IMR-90 (cell line): ENCODE measurements around the gene ADAMTSL5. TPM values are rescaled to one million over a fixed set of nuclear protein-coding genes. Genes with fewer than 3 reads are reported as not detected.

Experiments
- ATAC-seq: fragments of 200-7000 bp; cut with Tn5 transposase; 2 replicates; pipeline ENCODE4 v1.9.1; 2020; ENCODE audit warnings: low read depth, mild to moderate bottlenecking, moderate library complexity
- BruUV-seq: library from RNA; stranded (reverse); fragments of 400-500 nt; replicated peaks from 2 replicates; lab custom pipeline; 2021; lab: Mats Ljungman, UMichigan
- CTCF ChIA-PET: fragments of 300-600 bp; formaldehyde crosslinking; extraction: SDS; loops from one replicate; lab custom pipeline; 2021; ENCODE audit warnings: antibody characterized with exemption; lab: Yijun Ruan, JAX
- POLR2A ChIA-PET: fragments of 300-600 bp; sonication (Branson Sonifier 250); formaldehyde crosslinking; loops from one replicate; lab custom pipeline; 2022; ENCODE audit warnings: antibody characterized with exemption; ENCODE audit not compliant: unreplicated experiment; lab: Charles Lee
- DNase-seq: peaks from one replicate; pipeline ENCODE4 v3.0.0; 2013
- H2AFZ ChIP-seq: replicated peaks from 2 replicates; pipeline ENCODE3; 2013; ENCODE audit warnings: low read length, mild to moderate bottlenecking; ENCODE audit not compliant: poor library complexity
- H2AK5ac ChIP-seq: 2 replicates; pipeline ENCODE4 v1.6.1; 2013; ENCODE audit warnings: low read depth, low read length, inconsistent platforms
- H2AK9ac ChIP-seq: replicated peaks from 2 replicates; pipeline ENCODE3; 2013; ENCODE audit warnings: mild to moderate bottlenecking, low read depth, low read length, moderate library complexity; ENCODE audit not compliant: poor library complexity
- H2BK120ac ChIP-seq: 2 replicates; pipeline ENCODE4 v1.6.1; 2013; ENCODE audit warnings: low read depth, low read length, inconsistent platforms
- H2BK15ac ChIP-seq: 3 replicates; pipeline ENCODE4 v1.6.1; 2013; ENCODE audit warnings: low read depth, low read length, inconsistent platforms
- H2BK20ac ChIP-seq: 2 replicates; pipeline ENCODE4 v1.6.1; 2013; ENCODE audit warnings: low read depth, mild to moderate bottlenecking, inconsistent platforms, low read length, moderate library complexity
- H2BK5ac ChIP-seq: 2 replicates; pipeline ENCODE4 v1.6.1; 2013; ENCODE audit warnings: mild to moderate bottlenecking, low read depth, low read length, inconsistent platforms; ENCODE audit not compliant: poor library complexity, severe bottlenecking
- H3K14ac ChIP-seq: replicated peaks from 2 replicates; pipeline ENCODE4 v1.6.1; 2013; ENCODE audit warnings: low read depth, low read length, inconsistent platforms
- H3K18ac ChIP-seq: 2 replicates; pipeline ENCODE4 v1.6.1; 2013; ENCODE audit warnings: low read depth, low read length, control low read depth
- H3K23ac ChIP-seq: 2 replicates; pipeline ENCODE4 v1.6.1; 2013; ENCODE audit warnings: low read depth, low read length, inconsistent platforms
- H3K27ac ChIP-seq: 2 replicates; pipeline ENCODE4 v1.5.1; 2013; ENCODE audit warnings: mild to moderate bottlenecking, control low read depth, low read length; ENCODE audit not compliant: insufficient read depth
- H3K27me3 ChIP-seq: 2 replicates; pipeline ENCODE4 v1.6.1; 2013; ENCODE audit warnings: low read length; ENCODE audit not compliant: control insufficient read depth, insufficient read depth
- H3K36me3 ChIP-seq: 2 replicates; pipeline ENCODE4 v1.6.1; 2013; ENCODE audit warnings: low read length, mixed read lengths; ENCODE audit not compliant: control insufficient read depth, insufficient read depth
- H3K4ac ChIP-seq: 2 replicates; pipeline ENCODE4 v1.6.1; 2013; ENCODE audit warnings: low read depth, low read length, inconsistent platforms
- H3K4me1 ChIP-seq: 2 replicates; pipeline ENCODE4 v1.6.1; 2013; ENCODE audit warnings: low read length, mixed read lengths; ENCODE audit not compliant: control insufficient read depth, insufficient read depth
- H3K4me2 ChIP-seq: 2 replicates; pipeline ENCODE4 v1.6.1; 2013; ENCODE audit warnings: low read depth, mild to moderate bottlenecking, control low read depth, low read length, moderate library complexity
- H3K4me3 ChIP-seq: 2 replicates; pipeline ENCODE4 v1.5.1; 2013; ENCODE audit warnings: low read depth, mild to moderate bottlenecking, control low read depth, low read length, moderate library complexity; ENCODE audit not compliant: insufficient read depth
- H3K56ac ChIP-seq: 2 replicates; pipeline ENCODE4 v1.6.1; 2013; ENCODE audit warnings: low read length, inconsistent platforms; ENCODE audit not compliant: insufficient read depth; ENCODE audit errors: extremely low read depth
- H3K79me1 ChIP-seq, 2 experiments: 2 replicates each; pipeline ENCODE4 v1.6.1; 2013; ENCODE audit warnings: low read length in 2 of 2, inconsistent platforms in 1 of 2, low read depth in 1 of 2
- H3K9ac ChIP-seq: 2 replicates; pipeline ENCODE4 v1.6.1; 2013; ENCODE audit warnings: low read depth, low read length, control low read depth
- H3K9me1 ChIP-seq: 2 replicates; pipeline ENCODE4 v1.6.1; 2013; ENCODE audit warnings: low read length, inconsistent platforms; ENCODE audit not compliant: insufficient read depth
- H3K9me3 ChIP-seq: 2 replicates; pipeline ENCODE4 v1.6.1; 2013; ENCODE audit warnings: low read length; ENCODE audit not compliant: control insufficient read depth, insufficient read depth
- H4K20me1 ChIP-seq: 2 replicates; pipeline ENCODE4 v1.6.1; 2013; ENCODE audit warnings: low read length, inconsistent platforms; ENCODE audit not compliant: insufficient read depth
- H4K5ac ChIP-seq: 2 replicates; pipeline ENCODE4 v1.6.1; 2013; ENCODE audit warnings: mild to moderate bottlenecking, low read depth, low read length, control low read depth
- H4K8ac ChIP-seq, 2 experiments: 2 replicates each; pipeline ENCODE4 v1.6.1; 2013; ENCODE audit warnings: low read depth in 2 of 2, low read length in 2 of 2, control low read depth in 1 of 2, inconsistent platforms in 1 of 2
- H4K91ac ChIP-seq: 2 replicates; pipeline ENCODE4 v1.6.1; 2013; ENCODE audit warnings: low read depth, low read length, inconsistent platforms; ENCODE audit not compliant: insufficient read depth
- BHLHE40 ChIP-seq: fragments of 150-350 bp; IDR thresholded peaks from 2 replicates; pipeline ENCODE4 v1.6.1; 2016; ENCODE audit warnings: mild to moderate bottlenecking, low read depth, low read length
- CHD1 ChIP-seq: IDR thresholded peaks from 2 replicates; pipeline ENCODE4 v1.6.1; 2012; ENCODE audit warnings: low read depth, low read length, improper control_type of control experiment
- ELK1 ChIP-seq: fragments of 150-350 bp; IDR thresholded peaks from 2 replicates; pipeline ENCODE4 v1.6.1; 2016; ENCODE audit warnings: low read depth, mild to moderate bottlenecking, low read length, moderate library complexity, borderline replicate concordance
- FOS ChIP-seq: fragments of 150-350 bp; IDR thresholded peaks from 2 replicates; pipeline ENCODE4 v1.6.1; 2016; ENCODE audit warnings: low read depth, low read length
- MAFK ChIP-seq: IDR thresholded peaks from 2 replicates; pipeline ENCODE4 v1.6.1; 2012; ENCODE audit warnings: low read depth, low read length, improper control_type of control experiment
- MAZ ChIP-seq: IDR thresholded peaks from 2 replicates; pipeline ENCODE4 v1.6.1; 2012; ENCODE audit warnings: low read depth, mild to moderate bottlenecking, low read length, improper control_type of control experiment, moderate library complexity, borderline replicate concordance
- NFE2L2 ChIP-seq: fragments of 150-350 bp; IDR thresholded peaks from 2 replicates; pipeline ENCODE4 v1.6.1; 2016; ENCODE audit warnings: low read depth, mild to moderate bottlenecking, low read length
- POLR2A ChIP-seq: IDR thresholded peaks from 2 replicates; pipeline ENCODE4 v1.6.1; 2012; ENCODE audit warnings: mild to moderate bottlenecking, low read depth, low read length
- RAD21 ChIP-seq: IDR thresholded peaks from 2 replicates; pipeline ENCODE4 v1.6.1; 2012; ENCODE audit warnings: low read length, improper control_type of control experiment
- RCOR1 ChIP-seq: IDR thresholded peaks from 2 replicates; pipeline ENCODE4 v1.6.1; 2012; ENCODE audit warnings: mild to moderate bottlenecking, low read length, improper control_type of control experiment; ENCODE audit not compliant: insufficient replicate concordance
- SMC3 ChIP-seq: fragments of 150-350 bp; IDR thresholded peaks from 2 replicates; pipeline ENCODE4 v1.6.1; 2016; ENCODE audit warnings: low read depth, mild to moderate bottlenecking, antibody characterized with exemption, low read length, moderate library complexity
- USF2 ChIP-seq: fragments of 150-350 bp; IDR thresholded peaks from 2 replicates; pipeline ENCODE4 v1.6.1; 2017; ENCODE audit warnings: mild to moderate bottlenecking, antibody characterized with exemption, low read length, low read depth
- WGBS, 2 experiments: methylation state at CpG; one replicate each; pipeline versions ENCODE4 v1.1.5 to v1.1.7; 2013; ENCODE audit warnings: missing lambda C conversion rate in 2 of 2; ENCODE audit not compliant: insufficient read length in 1 of 2; ENCODE audit errors: extremely low coverage in 2 of 2; 5-methylcytosine and 5-hydroxymethylcytosine counted together
- dilution Hi-C: fragments of 300-500 bp; cut with HindIII; formaldehyde crosslinking; loops from one replicate; pipeline ENCODE4 v1.14.3; 2018; ENCODE audit warnings: low sequenced_read_pairs; ENCODE audit not compliant: unreplicated experiment
- in situ Hi-C: fragments of 300-500 bp; cut with MboI; formaldehyde crosslinking; loops from 3 replicates; pipeline ENCODE4 v1.14.3; 2019; ENCODE audit warnings: low sequenced_read_pairs, inconsistent platforms, mixed read lengths
- intact Hi-C: fragments of 100-400 bp; cut with micrococcal nuclease; formaldehyde crosslinking; loops from 2 replicates; pipeline ENCODE4 v1.10.0; 2022
- polyA plus RNA-seq, 3 experiments: library from polyadenylated mRNA; depleted of rRNA; stranded (reverse); fragments of >200 nt; gene quantifications; 2 replicates each; pipeline ENCODE4 v1.2.3, GENCODE V29; 2012; ENCODE audit warnings: low replicate concordance in 1 of 3
- total RNA-seq: library from RNA; depleted of rRNA; stranded (reverse); fragments of >200 nt; gene quantifications from 2 replicates; pipeline ENCODE4 v1.2.3, GENCODE V29; 2012

ADAMTSL5 gene
- total and polyA plus RNA-seq, 2 of the 4 experiments (the other 2 are of a cell fraction): 0.90 to 10.8 TPM

DNA sequence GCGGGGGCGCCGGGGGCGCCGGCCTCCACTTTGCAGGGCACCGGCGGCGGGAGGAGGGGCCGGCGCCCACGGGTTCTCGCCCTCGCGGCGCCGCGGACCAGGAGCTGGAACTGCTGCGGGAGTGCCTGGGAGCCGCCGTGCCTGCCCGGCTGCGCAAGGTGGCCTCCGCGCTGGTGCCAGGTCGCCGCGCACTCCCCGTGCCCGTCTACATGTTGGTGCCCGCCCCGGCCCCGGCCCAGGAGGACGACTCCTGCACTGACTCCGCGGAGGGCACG is 45.7 kb downstream of the ADAMTSL5 start (continued):
- no peak for TF ChIP-seq MAFK
- TF ChIP-seq CHD1: no peak
- TF ChIP-seq POLR2A: no peak

GRCh38 chr19:1466461-1467214 is 46.2 kb downstream of the ADAMTSL5 start:
- Histone ChIP-seq H2BK15ac (no peak overlapping the region), H2AFZ (no peak overlapping the region), H4K8ac (no peak overlapping the region), H3K79me1 (peaks cover 0 to 3% of the 10 kb centered on the region in 2 experiments; a peak in 1 of 4 replicates), H2BK120ac (no peak overlapping the region), H2BK20ac (no peak overlapping the region), H4K91ac (no peak overlapping the region), H3K9ac (no peak overlapping the region), H3K27me3 (peaks cover 58% of the 10 kb centered on the region), H4K5ac (no peak overlapping the region), H3K36me3 (no peaks in the 10 kb centered on the region), H3K18ac (no peak overlapping the region), H3K27ac (no peak overlapping the region), H3K4me3 (no peak overlapping the region), H3K4ac (no peak overlapping the region), H3K9me3 (no peaks in the 10 kb centered on the region; the same call in 1 of the 2 replicates), H3K14ac (no peak overlapping the region), H2AK5ac (no peak overlapping the region), H3K9me1 (no peaks in the 10 kb centered on the region), H2AK9ac (peak overlapping the region; percentile 42), H3K23ac (no peak overlapping the region), H3K4me1 (peaks cover 21% of the 10 kb centered on the region), H3K4me2 (no peak overlapping the region), H2BK5ac (no peak overlapping the region), H3K56ac (no peak overlapping the region), H4K20me1 (peaks cover 59% of the 10 kb centered on the region)
- no TSS peak for BruUV-seq
- in situ Hi-C loops (no loop called here), dilution Hi-C loops (no loop called here), intact Hi-C loops (no loop called here)
- no peak for ATAC-seq
- ChIA-PET POLR2A (no interaction called here), CTCF (no interaction called here)
- DNase-seq: no peak
- no peak for TF ChIP-seq ELK1
- no peak for TF ChIP-seq BHLHE40
- TF ChIP-seq NFE2L2: no peak
- TF ChIP-seq RCOR1: no peak
- no peak for TF ChIP-seq SMC3
- no peak for TF ChIP-seq USF2
- TF ChIP-seq MAZ: no peak
- TF ChIP-seq RAD21: no peak
- TF ChIP-seq FOS: no peak
- WGBS, 2 experiments: 26% methylated on average over 53 of the region's 70 CpGs; no CpG with 5 or more reads in 1 of the 2 experiments
